GM18502 (cell line): ENCODE results near the gene LRRK2.
A peak's percentile ranks its signal among the peaks of the same experiment; 100 is the strongest.
"Not testable (repeated sequence)": the region's sequence is repeated elsewhere in the genome, so short reads cannot be mapped to it uniquely, and the experiment has no call there.

Source experiments
- ATAC-seq: cut with Tn5 transposase; IDR thresholded peaks from one replicate; pipeline ENCODE4 v1.9.1; 2021; ENCODE audit warnings: mild to moderate bottlenecking; ENCODE audit not compliant: unreplicated experiment, poor library complexity

LRRK2 gene

DNA sequence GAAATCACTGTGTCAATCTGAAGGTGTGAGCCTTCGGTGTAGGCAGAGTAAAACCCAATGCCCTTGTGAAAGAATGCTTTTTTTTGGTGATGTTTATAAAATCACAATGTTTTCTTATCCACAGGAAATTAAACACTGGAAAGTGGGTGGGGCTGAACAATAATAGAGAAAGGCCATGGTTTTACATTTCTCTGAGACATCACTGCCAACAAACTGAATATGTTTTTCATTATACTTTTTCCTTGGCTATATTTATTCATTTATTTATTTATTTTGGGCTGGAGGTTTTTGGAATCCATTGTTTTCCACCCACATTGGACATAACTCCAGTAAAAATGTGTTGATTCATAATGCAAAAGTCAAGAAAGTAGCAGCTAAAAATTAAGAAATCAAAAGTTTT is 16.9 kb downstream of the LRRK2 start:
- no peak for ATAC-seq

DNA sequence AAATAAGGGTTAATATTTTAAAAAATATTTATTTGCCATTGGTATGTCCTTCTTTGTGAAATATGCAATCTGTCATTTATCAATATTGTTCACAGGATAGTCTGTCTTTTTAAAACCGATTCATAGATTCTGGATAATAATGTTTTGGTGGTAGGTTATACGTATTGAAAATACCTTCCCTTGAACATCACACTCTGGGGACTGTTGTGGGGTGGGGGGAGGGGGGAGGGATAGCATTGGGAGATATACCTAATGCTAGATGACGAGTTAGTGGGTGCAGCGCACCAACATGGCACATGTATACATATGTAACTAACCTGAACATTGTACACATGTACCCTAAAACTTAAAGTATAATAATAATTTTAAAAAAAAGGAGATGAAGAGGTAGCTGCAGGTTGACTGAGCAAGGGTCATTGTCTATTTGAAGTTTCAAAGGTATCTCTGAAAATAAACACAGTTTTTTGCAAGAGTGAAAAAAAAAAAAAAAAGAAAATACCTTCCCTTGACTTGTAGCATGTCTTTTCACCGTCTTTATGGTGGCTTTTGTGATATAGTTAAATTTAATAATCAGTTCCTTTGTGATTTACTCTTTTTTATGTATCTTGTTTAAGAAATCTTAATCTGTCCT is 19.8 kb downstream of the LRRK2 start:
- not testable (repeated sequence) for ATAC-seq

DNA sequence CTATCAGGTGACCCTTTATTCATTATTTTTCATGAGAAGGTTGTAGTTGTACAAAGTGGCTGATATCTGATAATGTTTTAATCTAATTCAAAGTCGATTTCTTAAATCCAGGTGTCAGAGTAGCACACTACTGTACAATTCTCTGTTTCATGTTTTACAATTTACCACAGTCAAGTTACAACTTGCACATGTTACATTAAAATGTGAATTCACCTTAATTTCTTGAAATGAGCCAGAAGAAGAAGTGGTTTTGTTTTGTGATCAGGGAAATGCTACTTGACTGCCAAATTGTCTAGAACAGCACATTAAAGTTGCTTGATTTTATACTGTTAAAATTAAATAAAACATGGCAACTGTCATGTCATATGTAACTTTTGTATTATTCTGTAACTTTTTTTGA is 23.2 kb downstream of the LRRK2 start:
- ATAC-seq: no peak

DNA sequence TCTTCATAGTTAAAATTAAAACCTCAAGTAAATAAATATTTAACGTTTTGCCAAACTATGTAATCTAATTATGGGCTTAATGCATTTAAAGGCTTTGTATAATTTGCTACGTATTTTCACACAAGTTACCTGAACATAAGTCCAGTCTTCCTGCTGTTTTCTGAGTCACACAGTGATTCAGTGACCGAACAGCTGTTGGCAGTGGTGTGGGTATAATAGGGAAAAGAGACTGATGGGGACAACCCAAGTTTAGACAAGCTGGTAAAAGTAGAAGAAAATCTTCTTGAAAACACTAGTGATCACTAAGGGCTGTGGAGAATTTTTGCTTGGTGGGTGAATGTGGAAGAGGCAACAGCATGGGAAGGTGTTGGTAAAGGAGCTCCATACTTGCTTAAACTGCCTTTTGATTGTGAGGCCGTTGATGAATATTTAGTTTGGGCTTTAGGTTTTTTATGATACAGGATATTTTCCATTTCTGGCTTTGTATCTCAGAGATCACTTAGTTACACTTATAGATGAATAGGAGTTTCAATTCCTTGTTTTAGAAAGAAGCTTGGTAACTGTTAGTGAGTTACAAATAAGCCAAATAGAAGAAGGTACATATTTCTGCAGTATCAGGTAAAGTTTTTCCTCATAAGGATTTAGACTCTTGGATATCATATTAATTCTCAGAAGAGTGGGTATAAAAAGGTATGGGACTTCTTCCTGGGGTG is 23.9 kb downstream of the LRRK2 start:
- ATAC-seq: peak; percentile 62

DNA sequence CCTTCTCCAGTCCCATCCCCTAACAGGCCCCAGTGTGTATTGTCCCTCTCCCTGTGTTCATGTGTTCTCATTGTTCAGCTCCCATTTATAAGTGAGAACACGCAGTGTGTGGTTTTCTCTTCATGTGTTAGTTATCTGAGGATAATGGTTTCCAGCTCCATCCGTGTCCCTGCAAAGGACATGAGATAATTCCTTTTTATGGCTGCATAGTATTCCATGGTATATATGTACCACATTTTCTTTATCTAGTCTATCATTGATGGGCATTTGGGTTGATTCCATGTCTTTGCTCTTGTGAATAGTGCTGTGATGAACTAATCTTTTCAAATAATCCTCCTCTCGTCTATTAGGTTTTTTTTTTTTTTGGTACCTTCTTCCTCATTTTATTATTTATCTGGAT is 25.9 kb downstream of the LRRK2 start:
- ATAC-seq: not testable (repeated sequence)

DNA sequence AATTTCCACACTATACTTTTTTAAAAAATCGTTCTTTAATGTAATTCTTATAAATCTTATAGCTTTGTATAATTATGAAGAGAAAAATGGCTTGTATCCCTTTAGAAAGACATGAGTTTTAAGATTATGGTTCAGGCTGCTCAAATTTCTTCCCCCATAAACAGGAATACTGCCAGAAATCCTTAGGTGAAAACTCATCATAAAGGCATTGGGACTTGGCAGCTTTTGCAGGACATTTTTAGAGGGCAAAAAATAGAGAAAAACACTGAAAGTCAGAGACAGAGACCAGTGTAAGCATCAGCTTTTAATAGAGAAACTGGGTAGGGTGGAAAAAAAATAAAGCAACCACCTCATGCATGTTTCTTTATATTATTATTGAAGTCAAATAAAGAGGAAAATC is 29.1 kb downstream of the LRRK2 start:
- ATAC-seq: no peak

DNA sequence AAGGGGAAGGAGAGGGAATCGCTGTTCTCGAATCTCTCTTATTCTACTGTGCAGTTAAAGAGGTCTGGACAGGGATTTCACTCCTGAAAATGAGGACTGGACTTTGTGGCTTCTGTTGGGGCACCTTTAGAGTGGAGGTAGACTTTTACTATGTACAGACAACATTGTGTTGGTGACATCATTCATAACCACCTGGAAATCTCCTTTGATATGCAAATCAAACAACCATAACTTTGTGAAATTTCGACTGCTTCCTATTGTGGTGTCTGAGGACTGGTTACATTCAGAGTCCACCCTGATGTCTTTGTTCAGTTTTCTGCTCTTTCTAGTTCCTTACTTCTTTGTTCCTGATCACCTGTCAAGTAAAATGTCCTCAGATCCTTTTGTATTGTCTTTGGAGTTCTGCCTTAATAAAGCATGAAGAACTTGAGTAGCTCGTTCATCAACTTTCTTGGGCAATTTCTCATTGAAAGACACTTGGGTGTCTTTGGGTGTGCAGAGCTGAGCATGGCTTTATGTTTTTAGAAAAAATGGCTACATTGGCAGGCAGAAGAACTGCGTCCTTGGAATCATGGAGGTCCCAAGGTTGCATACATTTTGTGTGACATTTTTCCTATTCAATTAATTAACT is 29.8 kb downstream of the LRRK2 start:
- ATAC-seq: no peak

DNA sequence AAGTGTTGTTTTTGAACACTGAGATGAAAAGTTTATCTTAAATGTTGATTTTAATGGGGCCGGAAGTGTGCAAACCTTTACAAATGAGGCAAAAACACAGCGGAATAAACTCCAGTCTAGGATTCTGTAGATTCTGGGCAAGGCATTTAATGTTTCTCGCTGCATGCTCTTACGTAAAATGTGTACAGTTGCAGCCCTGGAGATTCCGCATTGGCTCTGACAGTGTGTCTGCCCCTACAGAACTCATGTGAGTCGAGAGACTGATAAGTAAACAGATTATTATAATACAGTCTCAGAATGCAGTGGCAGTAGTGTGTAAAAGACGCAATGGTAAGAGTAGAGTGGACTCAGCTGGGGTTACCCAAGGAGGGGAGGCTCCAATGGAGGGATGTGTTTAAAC is 33.6 kb downstream of the LRRK2 start:
- ATAC-seq: no peak

DNA sequence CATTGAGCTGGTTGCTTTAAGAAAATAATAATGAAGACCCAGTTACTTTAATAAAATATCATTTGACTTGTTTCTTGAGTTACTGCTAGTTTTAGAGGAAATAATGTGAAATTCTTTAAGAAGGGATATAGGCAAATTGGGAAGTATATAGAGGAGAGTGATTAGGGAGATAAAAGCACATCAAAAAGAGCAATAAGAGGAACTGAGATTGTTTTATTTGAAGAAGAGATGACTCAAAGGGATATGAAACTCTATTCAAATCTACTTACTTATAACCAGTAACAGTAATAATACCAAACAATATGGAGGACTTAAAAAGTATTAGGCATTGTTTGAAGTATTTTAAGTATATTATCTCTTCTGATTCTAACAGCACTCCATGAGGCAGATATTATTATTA is 37.1 kb downstream of the LRRK2 start:
- peak; percentile 87 for ATAC-seq

DNA sequence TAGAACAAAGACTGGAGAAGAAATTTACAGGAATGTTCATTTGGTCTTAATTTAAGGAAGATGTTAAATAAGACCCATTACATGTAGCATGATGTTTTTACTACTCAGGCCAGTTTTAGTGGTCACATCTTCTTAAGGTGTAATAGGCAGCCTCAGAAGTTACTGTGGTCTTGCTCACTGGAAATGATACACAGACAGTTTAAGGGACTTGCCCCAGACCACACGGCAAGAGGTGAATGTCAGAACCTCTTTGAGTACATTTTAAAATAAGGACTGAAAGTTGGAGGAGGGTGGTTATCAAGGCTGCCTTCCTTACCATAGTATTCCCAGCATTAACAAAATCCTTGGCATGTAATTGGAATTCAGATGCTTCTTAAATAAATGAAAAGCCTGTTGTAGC is 37.9 kb downstream of the LRRK2 start:
- ATAC-seq: peak; percentile 92

DNA sequence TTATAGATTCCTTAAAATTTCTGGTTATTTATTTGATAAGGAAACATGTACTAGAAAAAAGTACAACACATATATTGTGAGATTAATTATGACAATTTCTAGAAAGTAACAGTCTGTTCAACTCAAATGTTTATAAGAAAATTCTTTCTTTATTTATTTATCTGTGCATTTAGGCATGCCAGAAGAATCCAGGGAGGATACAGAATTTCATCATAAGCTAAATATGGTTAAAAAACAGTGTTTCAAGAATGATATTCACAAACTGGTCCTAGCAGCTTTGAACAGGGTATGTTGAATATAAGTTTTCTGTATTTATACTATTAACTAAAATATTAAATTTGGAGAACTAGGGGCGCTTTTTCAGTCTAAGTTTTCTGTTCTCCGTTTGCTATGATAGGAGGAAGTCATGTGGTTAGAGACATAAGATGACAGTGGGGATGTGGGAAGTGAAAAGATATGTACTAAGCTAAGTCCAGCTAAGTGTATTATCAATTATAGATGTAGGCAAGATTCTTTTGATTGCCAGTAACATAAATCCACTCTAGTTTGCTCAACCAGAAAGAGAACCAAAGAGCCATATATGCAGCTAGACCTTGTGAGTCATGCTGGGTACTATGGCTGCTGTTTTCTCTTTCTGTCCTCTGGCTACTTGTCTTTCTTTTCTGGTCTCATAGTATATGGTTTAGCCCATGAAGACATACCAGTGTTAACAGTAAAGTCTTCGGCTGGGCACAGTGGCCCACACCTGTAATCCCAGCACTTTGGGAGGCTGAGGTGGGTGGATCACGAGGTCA is 39.0 kb downstream of the LRRK2 start:
- peak; percentile 33 for ATAC-seq

DNA sequence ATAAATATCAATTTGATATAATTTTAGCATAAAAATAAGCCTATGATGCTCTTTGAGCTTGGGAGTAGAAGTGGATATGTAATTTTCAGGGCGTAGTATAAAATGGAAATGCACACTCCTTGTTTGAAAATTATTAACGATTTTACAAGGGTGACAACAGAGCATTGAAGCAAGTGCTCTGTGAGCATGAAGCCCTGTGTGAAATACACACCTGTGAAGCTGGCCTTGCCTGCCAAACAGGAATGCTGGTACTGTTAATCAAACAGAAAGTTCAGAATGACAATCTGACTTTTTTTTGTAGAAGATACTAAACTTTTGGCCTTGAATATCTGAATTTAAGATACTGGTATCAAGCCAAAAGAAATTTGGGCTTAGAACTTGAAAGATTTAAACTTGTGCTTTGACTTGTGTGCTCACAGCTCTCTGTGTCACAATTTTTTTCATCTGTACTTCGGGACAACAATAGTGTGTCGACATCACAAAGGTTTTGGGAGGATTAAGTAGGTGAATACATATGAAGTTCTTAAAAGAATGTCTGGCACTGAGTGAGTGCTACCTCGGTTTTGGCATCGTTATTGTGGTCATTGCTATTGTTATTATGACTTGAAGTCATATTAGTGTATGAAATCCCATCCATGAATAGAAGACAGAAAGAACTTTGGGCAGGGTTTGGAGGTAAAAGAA is 47.3 kb downstream of the LRRK2 start:
- no peak for ATAC-seq

DNA sequence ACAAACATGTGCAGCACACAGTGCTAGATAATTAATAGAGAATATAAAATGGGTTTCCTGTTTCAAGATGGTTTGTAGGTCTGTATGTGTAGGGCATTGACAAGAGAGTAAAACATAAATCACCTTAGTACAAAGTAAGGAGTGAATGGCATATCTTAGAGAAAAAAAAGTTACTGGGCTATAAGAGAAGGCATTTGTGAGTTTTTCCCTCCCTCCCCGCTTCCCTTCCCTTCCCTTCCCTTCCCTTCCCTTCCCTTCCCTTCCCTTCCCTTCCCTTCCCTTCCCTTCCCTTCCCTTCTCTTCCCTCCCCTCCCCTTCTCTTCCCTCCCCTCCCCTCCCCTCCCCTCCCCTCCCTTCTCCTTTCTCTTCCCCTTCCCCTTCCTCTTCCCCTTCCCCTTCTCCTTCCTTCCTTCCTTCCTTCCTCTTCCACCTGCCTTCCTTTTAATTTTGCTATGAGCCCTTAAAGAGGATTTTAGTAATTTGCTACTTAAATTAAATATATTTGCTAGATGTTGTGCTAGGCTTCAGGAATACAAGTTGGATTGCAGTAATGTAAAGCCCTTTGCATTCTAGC is 57.1 kb downstream of the LRRK2 start:
- no peak for ATAC-seq

DNA sequence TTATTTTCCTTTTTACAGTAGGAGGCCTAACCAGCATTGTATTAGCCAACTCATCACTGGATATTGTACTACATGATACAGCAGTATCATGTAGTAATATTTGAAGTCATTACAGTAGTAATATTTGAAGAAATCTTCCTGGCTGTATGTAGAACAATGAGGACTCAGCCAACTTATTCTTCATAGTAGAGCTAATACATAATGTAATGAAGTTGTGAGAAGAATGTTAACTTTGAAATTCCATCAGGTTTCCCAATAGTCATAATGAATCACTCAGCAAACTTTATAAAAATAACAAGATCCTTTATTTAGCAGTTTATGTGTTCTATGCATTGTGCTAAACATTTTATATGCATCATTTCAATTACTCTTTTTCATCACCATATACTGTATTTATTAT is 61.8 kb downstream of the LRRK2 start:
- ATAC-seq: no peak

DNA sequence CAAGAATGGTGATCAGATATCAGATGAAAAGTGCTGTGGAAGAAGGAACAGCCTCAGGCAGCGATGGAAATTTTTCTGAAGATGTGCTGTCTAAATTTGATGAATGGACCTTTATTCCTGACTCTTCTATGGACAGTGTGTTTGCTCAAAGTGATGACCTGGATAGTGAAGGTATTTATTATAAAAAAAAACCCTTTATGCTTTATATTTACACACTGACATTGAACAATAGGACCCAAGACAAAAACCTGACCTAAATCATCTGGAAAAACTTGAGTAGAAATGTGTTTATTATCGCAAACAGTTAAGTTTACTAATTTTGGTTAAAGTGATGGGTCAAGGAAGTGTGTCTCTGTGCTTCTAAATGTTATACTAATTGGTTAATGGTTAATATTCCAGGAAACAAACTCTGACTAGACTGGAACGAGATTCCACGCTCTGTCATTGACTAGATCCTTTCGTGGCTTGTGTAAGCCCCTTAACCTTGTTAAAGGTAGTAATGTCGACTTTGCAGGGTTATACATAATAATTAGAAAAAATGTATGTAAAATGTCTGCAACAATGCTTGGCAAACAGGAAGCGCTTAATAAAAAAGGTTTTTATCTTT is 62.7 kb downstream of the LRRK2 start:
- ATAC-seq: no peak

DNA sequence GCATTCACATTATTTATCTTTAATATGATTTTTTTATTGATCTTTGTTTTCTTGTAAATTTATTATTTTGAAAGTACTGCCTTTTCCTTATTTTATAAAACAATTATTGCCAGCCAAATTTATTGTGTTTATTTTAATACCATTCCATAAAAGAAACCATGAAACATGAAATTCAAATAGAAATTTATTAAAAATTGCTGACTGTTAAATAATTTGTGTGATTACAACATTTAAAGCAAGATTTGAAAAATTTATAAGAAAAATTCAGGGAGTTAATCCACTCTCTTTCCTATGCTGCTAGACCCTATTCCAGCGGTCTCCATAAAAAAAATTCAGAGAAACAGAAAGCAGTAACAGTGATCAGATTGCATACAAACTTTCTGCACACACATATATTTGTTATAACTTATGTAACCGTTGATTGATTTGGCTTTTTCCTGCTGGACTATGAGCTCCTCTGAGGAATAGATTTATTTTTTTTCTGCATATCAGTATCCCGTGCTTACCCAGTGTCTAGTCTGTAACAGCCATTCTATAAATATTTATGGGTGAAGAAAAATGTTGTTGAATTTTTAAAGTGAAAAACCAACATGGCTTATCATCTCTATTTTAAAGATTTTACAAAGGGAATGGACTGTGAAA is 68.1 kb downstream of the LRRK2 start:
- ATAC-seq: no peak

DNA sequence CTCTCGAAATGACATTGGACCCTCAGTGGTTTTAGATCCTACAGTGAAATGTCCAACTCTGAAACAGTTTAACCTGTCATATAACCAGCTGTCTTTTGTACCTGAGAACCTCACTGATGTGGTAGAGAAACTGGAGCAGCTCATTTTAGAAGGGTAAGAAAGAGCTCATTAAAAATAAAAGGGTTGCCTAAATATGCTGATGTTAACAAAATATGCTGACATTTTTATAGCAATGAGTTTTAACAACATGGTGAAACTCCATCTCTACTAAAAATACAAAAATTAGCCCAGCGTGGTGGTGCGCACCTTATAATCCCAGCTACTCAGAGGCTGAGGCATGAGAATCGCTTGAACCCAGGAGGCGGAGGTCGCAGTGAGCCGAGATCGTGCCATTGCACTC is 73.5 kb downstream of the LRRK2 start:
- ATAC-seq: no peak

DNA sequence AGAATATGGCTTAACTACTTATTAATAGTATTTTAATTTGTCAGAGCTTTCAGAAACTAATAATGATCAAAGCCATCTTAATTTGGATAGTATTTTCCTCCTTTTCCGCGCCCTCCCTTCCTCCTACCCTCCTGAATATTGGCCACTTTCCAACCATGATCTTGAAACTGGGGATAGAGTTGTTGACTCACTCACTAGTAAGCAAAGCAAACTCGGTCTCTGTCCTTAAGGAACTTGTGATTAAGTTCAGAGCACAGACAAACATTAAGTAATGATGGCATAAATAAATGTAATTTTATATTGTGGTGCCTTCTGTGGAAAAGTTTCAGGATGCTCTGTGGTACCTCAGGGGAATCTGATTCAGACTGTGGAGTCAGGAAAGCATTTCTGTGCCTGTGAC is 75.7 kb downstream of the LRRK2 start:
- ATAC-seq: no peak

DNA sequence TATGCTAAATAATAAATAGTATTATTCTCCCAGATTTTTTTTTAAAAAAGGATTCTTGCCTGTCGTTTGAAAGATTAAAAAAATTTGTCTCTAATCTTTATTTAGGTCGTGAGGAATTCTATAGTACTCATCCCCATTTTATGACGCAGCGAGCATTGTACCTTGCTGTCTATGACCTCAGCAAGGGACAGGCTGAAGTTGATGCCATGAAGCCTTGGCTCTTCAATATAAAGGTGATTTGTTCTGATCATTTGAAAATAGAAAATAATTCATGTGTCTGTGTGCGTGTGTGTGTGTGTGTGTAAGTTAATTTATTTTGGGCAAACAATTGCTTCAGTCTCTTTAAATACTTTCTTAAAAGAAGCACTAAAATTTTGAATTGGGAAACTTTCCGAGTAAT is 84.2 kb downstream of the LRRK2 start:
- no peak for ATAC-seq
